ENCODE data around the gene SIN3A.

- no peak for TF ChIP-seq EZH2 (IDR thresholded peaks at IDR 0.05; ENCODE audit: insufficient read depth, poor library complexity, severe bottlenecking)
- TF ChIP-seq EZH2phosphoT487 (IDR thresholded peaks at IDR 0.05; ENCODE audit: insufficient read depth, low read depth) = no peak
Measured at GRCh38 chr15:75335705-75336355, 115.7 kb downstream of the SIN3A start, which contains the start of gene COMMD4.

All from GM23248 (cell line).